HG03558 (cell line): ENCODE results near the gene STMND1.

ENCODE experiments used
- ATAC-seq: cut with Tn5 transposase; IDR thresholded peaks from one replicate; pipeline ENCODE4 v1.9.1; 2021; ENCODE audit warnings: moderate number of reproducible peaks; ENCODE audit not compliant: unreplicated experiment; ENCODE audit errors: extremely low read depth

The STMND1 gene

GRCh38 chr6:17156966-17157365 is 55.1 kb downstream of the STMND1 start:
- ATAC-seq, result no peak

- ATAC-seq, result no peak
Measured at GRCh38 chr6:17157617-17158016, 55.8 kb downstream of the STMND1 start.

DNA sequence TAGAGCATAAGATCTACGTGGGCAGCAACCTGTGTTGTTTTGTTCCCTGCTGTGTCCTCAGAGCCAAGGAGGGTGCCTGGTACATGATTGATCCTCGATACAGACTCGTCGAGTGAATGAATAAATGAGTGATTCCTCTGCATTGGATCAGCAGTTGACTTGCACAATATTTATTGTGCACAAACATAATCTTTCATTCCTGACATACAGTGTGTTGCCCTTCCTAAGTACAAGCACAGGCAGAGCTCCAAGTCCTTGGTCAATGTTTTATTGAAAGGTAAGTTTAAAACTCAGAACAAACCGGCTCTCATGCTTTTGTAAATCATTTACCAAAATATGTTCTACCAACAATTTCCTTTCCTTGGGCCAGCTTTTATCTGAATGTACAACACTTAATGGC is 57.4 kb downstream of the STMND1 start:
- ATAC-seq, result no peak

- ATAC-seq, result no peak
Measured at GRCh38 chr6:17161076-17161475, 59.2 kb downstream of the STMND1 start.

DNA sequence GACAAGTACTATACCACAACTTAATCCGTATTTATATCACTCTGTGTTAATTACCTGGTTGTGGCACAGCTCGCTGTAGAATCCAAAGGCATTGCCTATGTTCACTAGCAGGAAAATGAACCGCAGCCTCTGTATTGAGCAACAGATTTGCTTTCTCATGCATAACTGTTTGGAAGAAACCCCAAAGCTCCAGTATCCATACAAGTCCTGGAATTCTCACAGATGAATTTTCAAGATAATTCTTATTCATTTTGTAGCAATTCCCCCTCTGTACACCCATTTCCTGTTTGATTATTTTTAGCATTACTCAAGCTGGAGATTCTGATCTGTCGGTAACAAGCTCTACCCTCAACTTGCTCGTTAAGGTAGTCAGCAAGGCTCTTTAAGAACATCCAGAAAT is 63.5 kb downstream of the STMND1 start:
- no peak for ATAC-seq

- ATAC-seq, result no peak
Measured at GRCh38 chr6:17167327-17167979, 65.6 kb downstream of the STMND1 start.

DNA sequence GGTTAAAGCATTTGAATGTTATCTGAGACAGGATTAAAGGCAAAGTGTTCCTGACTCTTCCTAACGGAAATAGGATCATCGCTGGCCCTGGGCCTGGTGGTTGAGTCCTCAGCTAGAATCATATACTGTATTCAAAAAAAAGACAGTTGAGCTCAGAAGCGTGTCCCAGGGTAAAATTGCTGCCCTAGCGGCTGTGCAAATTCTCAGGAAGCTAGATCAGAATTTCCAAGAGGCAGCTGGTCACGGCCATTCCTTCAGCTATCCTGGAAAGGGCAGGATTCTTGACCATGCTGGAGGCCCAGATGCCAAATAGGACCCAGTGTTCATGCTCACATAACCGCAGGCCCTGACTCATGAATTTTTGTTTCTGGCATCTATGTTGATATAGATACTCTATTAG is 67.4 kb downstream of the STMND1 start:
- ATAC-seq, result no peak

- no peak for ATAC-seq
Measured at GRCh38 chr6:17169711-17170110, 67.9 kb downstream of the STMND1 start.

DNA sequence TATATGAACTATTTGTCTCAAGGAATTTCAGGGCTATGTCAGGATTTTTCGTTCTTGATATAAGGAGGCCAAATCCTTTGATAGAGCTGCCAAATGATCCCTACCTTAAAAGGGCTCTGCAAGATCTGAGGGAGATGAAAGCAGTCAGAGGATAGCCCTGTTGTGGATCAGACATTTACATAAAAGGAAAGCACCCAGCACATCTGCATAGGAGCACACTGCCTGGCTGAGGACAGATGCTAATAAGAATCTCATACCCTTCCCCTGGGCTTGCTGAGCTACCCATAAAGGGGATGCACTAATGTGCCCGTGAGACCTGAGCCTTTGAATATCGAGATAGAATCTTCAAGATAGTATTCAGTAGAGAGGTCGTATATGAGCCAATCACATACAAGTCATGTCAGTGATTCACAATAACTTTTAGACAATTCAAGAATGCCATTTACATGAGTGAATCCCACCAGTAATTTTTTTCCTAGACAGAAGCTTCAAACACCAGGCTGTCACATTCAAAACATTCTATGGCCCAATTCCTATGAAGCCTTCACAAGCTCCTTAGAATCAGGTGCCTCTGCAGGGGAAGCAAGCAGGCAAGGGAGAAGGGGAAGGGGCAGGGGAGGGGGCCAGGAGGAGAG is 71.1 kb downstream of the STMND1 start:
- ATAC-seq, result no peak

DNA sequence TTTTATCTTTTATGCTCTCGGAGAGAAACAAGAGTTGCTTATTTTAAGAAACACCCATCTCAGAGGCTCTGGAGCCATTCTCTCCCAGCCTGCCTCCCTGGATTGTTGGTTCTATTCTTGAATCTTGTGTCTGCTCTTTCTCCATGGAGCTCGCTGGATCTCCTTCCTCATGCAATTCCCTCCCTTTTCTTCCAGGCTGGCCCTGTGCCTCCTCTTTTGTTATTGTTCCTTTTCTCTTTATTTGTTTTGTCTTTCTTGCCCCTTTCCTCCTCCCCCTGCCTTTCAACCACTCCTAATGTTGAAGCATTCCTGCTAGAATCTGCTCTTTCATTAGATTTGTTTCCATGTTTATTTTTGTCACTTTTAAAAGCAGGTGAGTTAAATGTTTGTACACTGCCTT is 76.5 kb downstream of the STMND1 start:
- no peak for ATAC-seq

- ATAC-seq, result no peak
Measured at GRCh38 chr6:17178754-17179529, 77.1 kb downstream of the STMND1 start.

DNA sequence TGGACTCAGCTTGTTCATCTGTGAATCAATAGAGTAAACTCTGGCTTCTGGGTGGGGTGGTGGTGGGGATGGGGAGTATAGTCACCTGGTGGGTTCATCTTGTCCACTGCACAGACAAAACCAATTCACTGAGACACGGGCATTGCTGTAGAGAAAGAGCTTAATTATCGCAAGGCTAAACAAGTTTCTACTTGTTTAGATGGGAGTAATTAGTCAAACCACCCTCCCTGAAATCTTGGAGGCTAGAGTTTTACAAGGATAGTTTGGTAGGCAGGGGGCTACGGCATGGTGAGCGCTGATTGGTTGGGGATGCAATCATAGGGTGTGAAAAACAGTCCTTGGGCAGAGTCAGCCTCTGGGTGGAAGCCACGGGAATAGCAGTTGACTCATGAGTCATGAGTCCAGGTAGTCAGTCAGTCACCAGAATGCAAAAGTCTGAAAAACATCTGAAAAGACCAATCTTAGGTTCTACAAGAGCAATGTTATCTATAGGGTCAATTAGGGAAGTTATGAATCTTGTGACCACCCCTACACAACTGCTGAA is 77.8 kb downstream of the STMND1 start:
- no peak for ATAC-seq
